ENCODE results near the gene UNC93B1.

The UNC93B1 gene

DNA sequence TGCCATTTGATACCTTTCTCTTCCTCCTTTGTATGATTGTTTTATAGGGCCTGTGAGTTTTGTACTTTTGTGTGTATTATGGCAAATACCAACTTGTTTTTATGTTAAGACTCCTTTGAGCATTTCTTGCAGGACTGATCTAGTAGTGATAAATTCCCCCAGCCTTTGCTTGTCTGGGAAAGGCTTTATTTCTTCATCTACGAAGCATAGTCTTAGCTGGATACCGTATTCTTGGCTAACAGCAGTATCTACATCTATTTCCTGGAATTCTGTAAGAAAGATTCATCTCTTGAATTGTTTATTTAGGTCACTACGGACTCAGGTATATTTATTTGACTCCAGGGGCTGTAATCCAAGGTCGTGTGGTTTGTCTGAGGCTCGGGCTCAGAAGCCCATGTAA, 20.6 kb upstream of the UNC93B1 start:
- DNase-seq (ENCODE audit: low read depth in 2 of 2), result no peak

DNA sequence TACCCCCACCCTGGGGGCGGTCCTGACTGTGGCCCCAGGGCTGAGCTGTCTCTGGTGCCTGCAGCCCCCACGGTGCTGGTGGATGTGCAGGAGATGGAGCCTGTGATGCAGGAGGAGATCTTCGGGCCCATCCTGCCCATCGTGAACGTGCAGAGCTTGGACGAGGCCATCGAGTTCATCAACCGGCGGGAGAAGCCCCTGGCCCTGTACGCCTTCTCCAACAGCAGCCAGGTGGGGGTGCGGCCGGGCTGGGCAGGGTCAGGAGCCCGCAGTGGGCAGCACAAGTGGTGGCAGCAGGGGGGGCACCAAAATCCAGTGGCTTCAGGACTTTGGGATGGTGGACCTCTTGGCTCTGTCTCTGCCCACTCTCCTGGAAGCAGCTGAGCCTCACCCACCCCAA, 18.6 kb upstream of the UNC93B1 start:
- DNase-seq (ENCODE audit: low read depth in 2 of 2), result no peak

- no peak for DNase-seq (ENCODE audit: low read depth in 2 of 2)
These were observed 17.4 kb upstream of the UNC93B1 start for GRCh38 chr11:68021167-68021787.

DNA sequence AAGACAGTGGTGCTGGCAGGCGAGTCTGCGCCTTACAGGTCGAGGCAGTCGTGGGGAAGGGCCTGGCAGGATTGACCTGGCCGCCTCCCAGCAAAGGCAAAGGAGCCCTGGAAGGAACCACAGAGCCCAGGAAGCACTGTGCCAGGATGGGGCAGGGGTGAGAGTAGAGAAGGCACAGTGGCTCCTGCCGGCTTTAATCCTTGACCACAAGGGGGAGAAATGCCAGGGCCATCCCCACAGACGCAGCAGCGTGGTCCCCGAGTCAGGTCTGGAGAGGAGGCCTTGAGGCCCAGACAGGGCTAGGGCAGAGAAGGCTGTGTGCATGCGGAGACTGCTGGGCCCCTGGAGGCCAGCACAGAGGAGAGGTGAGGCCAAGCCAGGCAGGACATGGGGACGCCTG, 16.7 kb upstream of the UNC93B1 start:
- DNase-seq (ENCODE audit: low read depth in 2 of 2), result no peak

GRCh38 chr11:68019486-68019885, 15.6 kb upstream of the UNC93B1 start:
- no peak for DNase-seq (ENCODE audit: low read depth in 2 of 2)

DNA sequence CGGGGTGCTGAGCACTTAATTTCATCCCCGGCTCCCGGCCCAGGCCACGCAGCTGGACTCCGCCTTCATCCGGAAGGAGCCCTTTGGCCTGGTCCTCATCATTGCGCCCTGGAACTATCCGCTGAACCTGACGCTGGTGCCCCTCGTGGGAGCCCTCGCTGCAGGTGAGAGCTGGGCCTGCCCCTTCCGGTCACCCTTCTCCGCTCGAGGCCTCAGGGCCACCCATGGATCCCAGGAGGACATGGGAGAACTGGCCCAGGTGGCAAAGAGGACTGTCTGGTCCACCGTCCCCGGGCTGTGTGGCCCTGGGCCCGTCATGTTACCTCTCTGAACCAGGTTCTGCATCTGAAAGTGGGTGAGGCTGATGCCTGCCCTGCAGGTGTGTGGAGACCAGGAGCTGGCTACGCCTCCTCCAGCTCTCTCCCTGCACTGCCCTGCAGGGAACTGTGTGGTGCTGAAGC, 14.9 kb upstream of the UNC93B1 start:
- no peak for DNase-seq (ENCODE audit: low read depth in 2 of 2)

DNA sequence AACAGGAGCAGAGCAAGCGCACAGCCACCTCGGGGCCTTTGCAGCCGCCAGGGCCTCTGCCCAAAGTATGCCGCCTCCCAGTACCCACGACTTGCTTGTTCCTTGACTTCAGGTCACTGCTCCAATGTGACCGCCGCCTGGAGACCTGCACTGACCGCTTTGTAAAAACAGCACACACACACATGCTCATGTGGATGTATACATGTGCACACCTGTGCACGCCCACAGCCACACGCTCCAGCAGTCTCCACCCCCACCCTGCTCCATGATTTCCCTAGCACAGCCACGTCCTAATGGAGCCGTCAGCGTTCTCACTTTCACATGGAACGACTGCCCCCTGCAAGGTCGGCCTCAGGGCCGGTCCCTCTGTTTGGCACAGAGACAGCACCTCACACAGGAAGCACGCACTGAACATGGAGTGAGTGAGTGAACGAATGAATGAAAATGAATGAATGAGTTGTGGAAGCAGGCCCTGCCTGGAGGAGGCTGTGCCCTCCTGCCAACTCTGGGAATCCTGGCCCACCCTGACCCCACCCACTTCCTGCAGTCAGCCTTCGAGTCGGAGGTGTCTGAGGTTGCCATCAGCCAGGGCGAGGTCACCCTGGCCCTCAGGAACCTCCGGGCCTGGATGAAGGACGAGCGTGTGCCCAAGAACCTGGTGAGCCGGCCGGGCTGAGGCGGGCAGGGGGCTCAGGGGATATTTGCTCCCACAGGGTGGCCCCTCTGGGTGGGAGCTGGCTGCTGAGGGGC, 14.3 kb upstream of the UNC93B1 start:
- DNase-seq (ENCODE audit: low read depth in 2 of 2), result no peak

DNA sequence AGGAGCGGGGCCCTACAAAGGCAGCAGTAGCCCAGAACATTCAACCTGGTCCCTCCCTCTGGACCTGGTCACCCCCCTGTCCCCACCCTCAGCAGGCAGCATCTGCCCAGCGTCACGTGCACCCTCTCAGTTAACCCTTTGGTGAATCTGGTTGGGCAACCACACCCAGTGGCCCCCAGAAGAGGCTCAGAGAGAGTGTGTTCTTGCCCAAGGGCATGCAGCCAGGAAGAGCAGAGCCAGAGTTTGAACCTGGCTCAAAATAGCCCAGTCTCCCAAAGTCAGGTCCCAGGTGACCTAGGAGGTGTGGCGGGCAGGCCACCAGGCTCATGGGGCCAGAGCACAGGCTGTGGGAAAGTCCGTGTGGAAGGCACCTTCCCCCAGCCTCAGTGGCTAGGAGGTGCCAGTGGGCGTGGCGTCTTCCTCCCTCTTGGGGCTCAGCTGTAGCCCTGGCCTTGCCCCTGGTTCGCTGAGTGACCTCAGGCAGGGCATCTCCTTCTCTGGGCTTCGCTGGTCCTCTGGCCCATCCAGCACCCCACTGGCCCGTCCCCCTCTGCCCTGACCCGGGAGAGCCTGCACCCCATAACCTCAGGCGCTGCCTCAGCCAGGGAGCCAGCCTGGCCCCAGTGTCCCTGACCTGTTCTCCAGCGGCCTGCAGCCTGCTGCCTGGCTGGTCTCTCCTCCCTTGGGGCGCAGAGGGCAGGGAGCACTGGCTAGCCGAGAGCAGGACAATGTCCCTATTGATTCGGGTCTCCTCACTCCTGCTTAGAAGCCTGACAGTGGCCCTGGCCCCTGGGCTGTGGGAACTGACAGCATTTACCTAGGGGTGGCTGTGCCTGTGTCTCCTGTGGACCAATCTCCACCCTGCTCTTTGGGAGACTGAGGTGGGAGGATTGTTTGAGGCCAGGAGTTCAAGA, 13.3 kb upstream of the UNC93B1 start:
- DNase-seq (ENCODE audit: low read depth in 2 of 2), result no peak

GRCh38 chr11:68016161-68016903, 12.4 kb upstream of the UNC93B1 start:
- DNase-seq (ENCODE audit: low read depth in 2 of 2), result no peak

GRCh38 chr11:68015467-68015866, 11.6 kb upstream of the UNC93B1 start:
- no peak for DNase-seq (ENCODE audit: low read depth in 2 of 2)

GRCh38 chr11:68014947-68015447, 11.1 kb upstream of the UNC93B1 start:
- no peak for DNase-seq (ENCODE audit: low read depth in 2 of 2)

GRCh38 chr11:68014157-68014946, 10.5 kb upstream of the UNC93B1 start:
- DNase-seq (ENCODE audit: low read depth in 2 of 2), result no peak

GRCh38 chr11:68013611-68014156, 9.8 kb upstream of the UNC93B1 start:
- DNase-seq (ENCODE audit: low read depth in 2 of 2), result no peak

DNA sequence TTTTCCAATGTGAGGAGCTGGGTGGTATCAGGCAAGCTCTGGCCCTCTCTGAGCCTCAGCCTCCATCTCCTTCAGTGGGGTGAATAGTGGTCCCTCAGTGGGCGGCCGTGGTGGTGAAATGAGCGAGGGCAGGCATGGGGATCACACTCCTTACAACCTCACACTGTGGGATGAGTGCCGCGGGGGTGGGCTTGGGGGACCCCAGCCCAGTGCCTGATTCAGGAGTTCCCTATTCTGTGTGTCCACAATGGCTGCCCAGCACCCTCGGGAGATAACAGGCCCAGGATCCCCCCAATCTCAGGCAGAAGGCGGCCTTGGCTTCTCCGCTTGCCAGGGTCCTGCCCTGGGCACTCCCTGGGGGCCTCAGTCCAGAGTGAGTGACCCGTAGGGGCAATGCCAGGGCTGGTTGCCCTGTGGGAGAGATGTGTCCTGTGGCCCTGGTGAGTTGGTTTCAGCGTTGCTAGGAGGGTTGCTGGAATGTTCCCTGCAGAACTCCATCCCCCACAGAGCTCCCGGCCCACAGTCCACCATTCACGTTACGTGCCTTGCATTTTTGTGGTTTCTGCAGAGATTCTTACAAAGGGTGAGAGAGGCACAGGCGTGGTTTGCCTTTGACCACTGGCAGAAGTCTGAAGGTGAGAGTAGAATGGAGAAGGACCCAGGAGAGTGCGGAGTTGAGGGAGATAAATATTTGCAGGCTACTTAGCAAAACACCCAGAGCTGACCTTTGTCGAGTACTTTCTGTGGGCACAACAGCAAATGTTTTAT, 9.1 kb upstream of the UNC93B1 start:
- DNase-seq (ENCODE audit: low read depth in 2 of 2), result no peak

GRCh38 chr11:68012044-68012842, 8.3 kb upstream of the UNC93B1 start:
- DNase-seq (ENCODE audit: low read depth in 2 of 2), result no peak

- DNase-seq (ENCODE audit: low read depth in 2 of 2), result no peak
These were observed 7.4 kb upstream of the UNC93B1 start for GRCh38 chr11:68011051-68011943.

GRCh38 chr11:68010090-68011041, 6.5 kb upstream of the UNC93B1 start, which contains the start of gene ALDH3B1:
ALDH3B1 (plus strand) TSS chr11:68010327; CDS start chr11:68015298, 4,971 bp downstream.
- DNase-seq (ENCODE audit: low read depth in 2 of 2), result no peak
